Measurements from ENCODE around the gene PPP1R15A.
"Not testable (repeated sequence)": the region's sequence is repeated elsewhere in the genome, so short reads cannot be mapped to it uniquely, and the experiment has no call there.

The PPP1R15A gene

GRCh38 chr19:48879025-48879637 is 6.9 kb downstream of the PPP1R15A start:
- no peak for DNase-seq (ENCODE audit: low read depth in 1 of 2, low spot score in 1 of 2)

- not testable (repeated sequence) for DNase-seq (ENCODE audit: low read depth in 1 of 2, low spot score in 1 of 2)
Observed at GRCh38 chr19:48879696-48880095, 7.5 kb downstream of the PPP1R15A start.

GRCh38 chr19:48881741-48882657 is 9.8 kb downstream of the PPP1R15A start:
- DNase-seq (ENCODE audit: low read depth in 1 of 2, low spot score in 1 of 2): no peak

GRCh38 chr19:48883726-48884125 is 11.5 kb downstream of the PPP1R15A start:
- DNase-seq (ENCODE audit: low read depth in 1 of 2, low spot score in 1 of 2): no peak

GRCh38 chr19:48887861-48888612 is 15.8 kb downstream of the PPP1R15A start:
- DNase-seq (ENCODE audit: low read depth in 1 of 2, low spot score in 1 of 2): no peak

- DNase-seq (ENCODE audit: low read depth in 1 of 2, low spot score in 1 of 2): not testable (repeated sequence)
Observed at GRCh38 chr19:48889496-48889895, 17.3 kb downstream of the PPP1R15A start.

GRCh38 chr19:48890551-48890950 is 18.3 kb downstream of the PPP1R15A start:
- no peak for DNase-seq (ENCODE audit: low read depth in 1 of 2, low spot score in 1 of 2)

- DNase-seq (ENCODE audit: low read depth in 1 of 2, low spot score in 1 of 2): no peak
Observed at GRCh38 chr19:48895226-48895625, 23.0 kb downstream of the PPP1R15A start.

GRCh38 chr19:48896191-48896720 is 24.0 kb downstream of the PPP1R15A start:
- no peak for DNase-seq (ENCODE audit: low read depth in 1 of 2, low spot score in 1 of 2)

GRCh38 chr19:48897181-48897580 is 25.0 kb downstream of the PPP1R15A start:
- DNase-seq (ENCODE audit: low read depth in 1 of 2, low spot score in 1 of 2): no peak

GRCh38 chr19:48899386-48899749 is 27.1 kb downstream of the PPP1R15A start:
- DNase-seq (ENCODE audit: low read depth in 1 of 2, low spot score in 1 of 2): not testable (repeated sequence)

GRCh38 chr19:48899781-48900476 is 27.7 kb downstream of the PPP1R15A start, which contains the start of gene NUCB1:
Gene NUCB1, plus strand, starts transcription at chr19:48900312. Its CDS starts 485 bp downstream, at chr19:48900797.
- DNase-seq (ENCODE audit: low read depth in 1 of 2, low spot score in 1 of 2): peak; percentile 97

- DNase-seq (ENCODE audit: low read depth in 1 of 2, low spot score in 1 of 2): no peak
Observed at GRCh38 chr19:48900477-48901406, 28.5 kb downstream of the PPP1R15A start.

GRCh38 chr19:48902291-48902690 is 30.1 kb downstream of the PPP1R15A start:
- DNase-seq (ENCODE audit: low read depth in 1 of 2, low spot score in 1 of 2): not testable (repeated sequence)

- DNase-seq (ENCODE audit: low read depth in 1 of 2, low spot score in 1 of 2): not testable (repeated sequence)
Observed at GRCh38 chr19:48903788-48904187, 31.6 kb downstream of the PPP1R15A start.

- no peak for DNase-seq (ENCODE audit: low read depth in 1 of 2, low spot score in 1 of 2)
Observed at GRCh38 chr19:48905664-48906063, 33.4 kb downstream of the PPP1R15A start.

- no peak for DNase-seq (ENCODE audit: low read depth in 1 of 2, low spot score in 1 of 2)
Observed at GRCh38 chr19:48906324-48906723, 34.1 kb downstream of the PPP1R15A start.

GRCh38 chr19:48907671-48908070 is 35.5 kb downstream of the PPP1R15A start:
- no peak for DNase-seq (ENCODE audit: low read depth in 1 of 2, low spot score in 1 of 2)

GRCh38 chr19:48909424-48910077 is 37.3 kb downstream of the PPP1R15A start:
- DNase-seq (ENCODE audit: low read depth in 1 of 2, low spot score in 1 of 2): not testable (repeated sequence)
